Small intestine (tissue), 7 donors: Measurements from ENCODE around the gene ZC3H7A. TPM values are rescaled to one million over a fixed set of nuclear protein-coding genes. Genes with fewer than 3 reads are reported as not detected.
"Not testable (repeated sequence)": the region's sequence is repeated elsewhere in the genome, so short reads cannot be mapped to it uniquely, and the experiment has no call there.

ENCODE experiments used
- DNase-seq, 2 donors: peaks; one replicate each; pipeline versions ENCODE4 v3.0.0 to v3.0.0-alpha.2; 2013
- FAIRE-seq: peaks from 2 replicates; lab custom pipeline; 2012; peaks lifted over from hg19 to GRCh38; lab: Jason Lieb, UNC
- H3K27ac ChIP-seq, 3 donors: one replicate each; pipeline ENCODE4 v1.5.1; 2013; ENCODE audit warnings: low read length in 2 of 3, mild to moderate bottlenecking in 2 of 3, control low read depth in 1 of 3, inconsistent platforms in 1 of 3, low read depth in 1 of 3, moderate library complexity in 1 of 3
- H3K27me3 ChIP-seq, 3 donors: one replicate each; pipeline ENCODE4 v1.6.1; 2013; ENCODE audit warnings: low read length in 3 of 3, inconsistent platforms in 1 of 3; ENCODE audit not compliant: control insufficient read depth in 3 of 3, insufficient read depth in 3 of 3
- H3K36me3 ChIP-seq, 3 donors: one replicate each; pipeline ENCODE4 v1.6.1; 2013; ENCODE audit warnings: low read length in 3 of 3, inconsistent platforms in 1 of 3, low read depth in 1 of 3, mild to moderate bottlenecking in 1 of 3, moderate library complexity in 1 of 3; ENCODE audit not compliant: control insufficient read depth in 3 of 3, insufficient read depth in 2 of 3
- H3K4me1 ChIP-seq, 3 donors: one replicate each; pipeline ENCODE4 v1.6.1; 2013; ENCODE audit warnings: low read length in 2 of 3, inconsistent platforms in 1 of 3, low read depth in 1 of 3, mild to moderate bottlenecking in 1 of 3, moderate library complexity in 1 of 3; ENCODE audit not compliant: control insufficient read depth in 3 of 3, insufficient read depth in 2 of 3
- H3K4me3 ChIP-seq, 3 donors: one replicate each; pipeline ENCODE4 v1.5.1; 2013; ENCODE audit warnings: low read length in 3 of 3, control low read depth in 1 of 3, inconsistent platforms in 1 of 3, low read depth in 1 of 3, mild to moderate bottlenecking in 1 of 3, moderate library complexity in 1 of 3
- H3K9me3 ChIP-seq, 2 donors: one replicate each; pipeline ENCODE4 v1.6.1; 2013; ENCODE audit warnings: low read depth in 1 of 2, low read length in 1 of 2; ENCODE audit not compliant: control insufficient read depth in 2 of 2, insufficient read depth in 1 of 2
- WGBS, 3 donors: extraction: QIAGEN DNeasy Blood & Tissue Kit; methylation state at CpG; one replicate each; pipeline ENCODE4 v1.1.7; 2013; 5-methylcytosine and 5-hydroxymethylcytosine counted together
- polyA plus RNA-seq, 4 donors: library from polyadenylated mRNA; stranded (reverse) in 3 of 4; unstranded in 1 of 4; fragments of 200-250 nt in 3 of 4; fragments of 120-200 nt in 1 of 4; gene quantifications; one replicate each; pipeline versions ENCODE4 v1.2.1 to v1.2.3, GENCODE V29; 2013
- donor health status: healthy with polysubstance abuse.
- donor health status: control.
- donor health status: control.
- donor health status: Bipolar disorder and iron deficiency.
- donor health status: healthy.

ZC3H7A gene
- polyA plus RNA-seq, 4 donors, result 21.2 to 51.7 (median 36.9) TPM

DNA sequence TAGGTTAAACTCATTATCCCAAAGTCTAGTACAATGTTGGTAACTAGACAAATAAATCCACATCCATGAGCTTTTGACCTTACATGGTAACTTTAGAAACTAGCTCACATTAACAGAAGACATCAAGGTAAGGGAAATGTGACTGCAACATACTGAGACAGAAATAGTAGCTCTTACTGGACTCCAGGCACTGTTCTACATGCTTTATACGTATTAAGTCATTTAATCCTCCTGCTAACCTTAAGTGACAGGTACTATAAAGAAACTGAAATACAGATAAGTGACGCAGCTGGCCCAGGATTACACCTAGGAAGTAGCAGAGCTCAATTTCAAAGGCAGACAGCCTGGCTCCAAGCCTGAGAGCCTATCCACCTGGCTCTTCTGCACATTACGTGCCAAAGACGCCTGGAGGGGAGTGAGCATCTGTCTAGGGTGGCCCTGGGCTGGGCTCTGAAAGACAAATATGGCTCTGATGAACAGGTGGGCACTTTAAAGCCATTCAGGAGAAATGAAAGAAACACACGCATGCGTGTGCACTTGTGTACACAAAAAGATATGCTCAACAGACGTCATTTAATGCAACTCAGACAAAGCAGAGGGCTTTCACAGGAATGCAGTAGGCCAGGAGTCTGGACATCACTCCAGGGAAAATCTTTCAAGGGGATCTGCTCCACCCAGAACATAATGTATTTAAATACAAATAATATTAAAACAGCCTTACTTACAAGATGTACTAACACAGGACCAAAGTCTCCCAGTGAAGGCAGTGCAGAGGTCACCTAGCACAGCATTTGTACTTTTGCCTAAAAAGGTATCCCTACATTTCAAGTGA is 4.4 kb downstream of the ZC3H7A start:
- peaks cover 7 to 39% (median 25%) of the 10 kb centered on the region in 3 donors for H3K4me1 ChIP-seq
- no peak overlapping the region for H3K4me3 ChIP-seq
- no peaks in the 10 kb centered on the region for H3K27me3 ChIP-seq
- DNase-seq (peak; percentile 83 to 92), FAIRE-seq (no peak)
- H3K36me3 ChIP-seq, result peaks cover 0 to 18% (median 3%) of the 10 kb centered on the region in 3 donors
- no peaks in the 10 kb centered on the region for H3K9me3 ChIP-seq
- peak overlapping the region; percentile 70 to 81 (median 71) for H3K27ac ChIP-seq
- 15 to 56% (median 26%) methylated on average over 7 of the region's 7 CpGs for WGBS, 3 donors

DNA sequence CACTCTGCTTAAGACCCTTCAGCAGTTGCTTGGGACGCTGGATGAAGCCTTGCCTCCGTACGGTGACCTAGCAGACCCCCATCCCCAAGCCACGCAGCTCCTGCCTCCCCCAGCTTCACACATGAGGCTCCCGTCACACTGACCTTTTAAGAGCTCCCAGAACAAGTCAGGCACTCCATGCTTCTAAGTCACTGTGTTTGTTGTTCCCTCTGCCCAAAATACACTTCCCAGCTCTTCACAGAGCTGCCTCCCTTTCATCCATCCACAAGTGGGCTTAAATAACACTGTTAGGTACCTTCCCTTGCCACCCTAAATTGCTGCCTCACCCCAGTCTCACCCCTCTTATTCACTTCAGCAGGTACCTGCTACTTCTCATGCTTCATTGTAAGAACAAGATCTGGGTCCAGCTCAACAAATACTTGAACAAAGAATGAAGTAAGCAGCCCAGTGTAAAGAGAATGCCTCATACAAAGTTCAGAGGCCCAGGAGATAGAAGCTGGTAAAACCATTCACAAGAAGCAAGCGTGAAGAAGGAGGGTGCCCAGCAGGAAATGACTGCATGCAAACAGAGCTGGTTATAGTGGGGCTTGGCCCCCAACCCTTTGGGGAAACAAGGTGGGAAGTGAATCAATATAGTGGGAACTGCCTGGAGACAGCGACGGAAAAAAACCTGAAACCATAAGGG is 5.8 kb downstream of the ZC3H7A start:
- peak in 1 of 2 donors; percentile 46 for DNase-seq
- no peaks in the 10 kb centered on the region for H3K27me3 ChIP-seq
- 76 to 80% (median 79%) methylated on average over 8 of the region's 8 CpGs for WGBS, 3 donors
- peak overlapping the region in 2 of 3 donors; percentile 23 to 71 for H3K27ac ChIP-seq
- H3K36me3 ChIP-seq, result peaks cover 0 to 18% (median 3%) of the 10 kb centered on the region in 3 donors
- no peak for FAIRE-seq
- H3K9me3 ChIP-seq, result no peaks in the 10 kb centered on the region
- H3K4me3 ChIP-seq, result no peak overlapping the region
- H3K4me1 ChIP-seq, result peaks cover 7 to 39% (median 29%) of the 10 kb centered on the region in 3 donors

DNA sequence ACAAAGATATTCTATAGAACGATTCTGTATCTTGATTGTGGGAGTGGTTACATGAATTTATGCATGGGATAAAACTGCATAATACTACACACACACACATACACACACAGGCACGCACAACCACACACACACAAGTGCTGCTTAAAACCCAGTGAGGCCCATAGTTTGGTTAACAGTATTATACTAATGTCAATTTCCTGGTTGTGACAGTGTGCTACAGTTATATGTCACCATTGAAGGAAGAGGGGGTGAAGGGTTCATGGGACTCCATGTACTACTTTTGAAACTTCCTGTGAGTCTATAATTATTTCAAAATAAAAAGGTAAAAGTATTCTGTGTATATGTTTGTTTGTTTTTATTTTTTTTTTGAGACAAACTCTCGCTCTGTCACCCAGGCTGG is 8.1 kb downstream of the ZC3H7A start:
- H3K4me1 ChIP-seq, result peaks cover 9 to 35% (median 31%) of the 10 kb centered on the region in 3 donors
- no peaks in the 10 kb centered on the region for H3K9me3 ChIP-seq
- peaks cover 0 to 11% (median 3%) of the 10 kb centered on the region in 3 donors for H3K36me3 ChIP-seq
- no peak for FAIRE-seq
- peak overlapping the region in 1 of 3 donors; percentile 50 for H3K27ac ChIP-seq
- WGBS, 3 donors, result 79 to 82% (median 82%) methylated on average over 3 of the region's 3 CpGs
- no peak overlapping the region for H3K4me3 ChIP-seq
- DNase-seq, result no peak
- no peaks in the 10 kb centered on the region for H3K27me3 ChIP-seq

DNA sequence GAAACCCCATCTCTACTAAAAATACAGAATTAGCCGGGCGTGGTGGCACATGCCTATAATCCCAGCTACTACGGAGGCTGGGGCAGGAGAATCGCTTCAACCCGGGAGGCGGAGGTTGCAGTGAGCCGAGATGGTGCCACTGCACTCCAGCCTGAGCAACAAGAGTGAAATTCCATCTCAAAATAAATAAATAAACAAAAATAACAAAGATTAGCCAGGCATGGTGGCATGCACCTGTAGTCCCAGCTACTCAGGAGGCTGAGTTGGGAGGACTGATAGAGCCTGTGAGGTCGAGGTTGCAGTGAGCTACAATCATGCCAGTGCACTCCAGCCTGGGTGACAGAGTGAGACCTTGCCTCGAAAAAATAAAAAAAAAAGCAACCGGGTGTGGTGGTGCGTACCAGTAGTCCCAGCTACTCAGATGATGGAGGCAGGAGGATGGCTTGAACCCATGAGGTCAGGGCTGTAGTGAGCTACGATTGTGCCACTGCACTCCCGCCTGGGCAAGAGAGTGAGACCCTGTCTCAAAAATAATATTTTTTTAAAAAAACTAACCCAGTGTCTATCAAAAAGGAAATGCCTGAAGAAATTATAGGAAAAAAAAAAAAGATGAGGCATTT is 12.0 kb downstream of the ZC3H7A start:
- H3K4me3 ChIP-seq, H3K27me3 ChIP-seq, H3K36me3 ChIP-seq, H3K9me3 ChIP-seq, FAIRE-seq, H3K27ac ChIP-seq, DNase-seq: not testable (repeated sequence)
- WGBS, 3 donors, result 82 to 85% (median 85%) methylated on average over 13 of the region's 13 CpGs
- peaks cover 1 to 25% (median 7%) of the 10 kb centered on the region in 3 donors for H3K4me1 ChIP-seq

DNA sequence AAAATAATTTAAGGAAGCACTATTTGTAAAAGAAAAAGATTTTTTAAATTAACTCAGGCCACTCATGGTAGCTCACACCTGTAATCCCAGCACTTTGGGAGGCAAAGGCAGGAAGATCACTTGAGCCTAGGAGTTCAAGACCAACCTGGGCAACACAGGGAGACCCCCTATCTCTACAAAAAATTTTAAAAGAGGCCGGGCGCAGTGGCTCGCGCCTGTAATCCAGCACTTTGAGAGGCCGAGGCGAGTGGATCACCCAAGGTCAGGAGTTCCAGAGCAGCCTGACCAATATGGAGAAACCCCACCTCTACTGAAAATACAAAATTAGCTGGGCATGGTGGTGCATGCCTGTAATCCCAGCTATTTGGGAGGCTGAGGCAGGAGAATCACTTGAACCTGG is 12.7 kb downstream of the ZC3H7A start:
- peak overlapping the region in 1 of 3 donors; percentile 54 for H3K27ac ChIP-seq
- WGBS, 3 donors, result 94 to 96% (median 95%) methylated on average over 6 of the region's 6 CpGs
- peaks cover 1 to 25% (median 7%) of the 10 kb centered on the region in 3 donors for H3K4me1 ChIP-seq
- not testable (repeated sequence) for H3K4me3 ChIP-seq, H3K9me3 ChIP-seq, H3K36me3 ChIP-seq, H3K27me3 ChIP-seq, DNase-seq, FAIRE-seq

DNA sequence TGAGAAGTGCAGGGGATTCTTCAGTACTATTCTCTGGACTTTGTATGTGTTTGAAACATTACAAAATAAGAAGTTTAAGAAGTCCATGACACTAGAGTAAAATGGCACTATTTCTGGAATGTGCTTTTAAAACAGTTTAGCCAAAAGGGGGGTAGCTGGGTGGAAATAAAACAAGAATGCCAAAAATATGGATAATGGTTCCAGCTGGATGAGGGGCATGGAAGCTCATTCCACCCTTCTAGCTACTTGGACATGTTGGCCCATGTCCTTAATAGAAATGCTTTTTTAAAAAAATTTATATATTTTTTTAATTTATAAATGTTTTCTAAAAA is 13.1 kb downstream of the ZC3H7A start:
- Histone ChIP-seq H3K4me3 (no peak overlapping the region), H3K9me3 (no peaks in the 10 kb centered on the region), H3K27ac (peak overlapping the region in 2 of 3 donors; percentile 49 to 94), H3K27me3 (no peaks in the 10 kb centered on the region), H3K4me1 (peaks cover 1 to 25% (median 7%) of the 10 kb centered on the region in 3 donors), H3K36me3 (peaks cover 0 to 9% (median 3%) of the 10 kb centered on the region in 3 donors)
- FAIRE-seq, result no peak
- no peak for DNase-seq

DNA sequence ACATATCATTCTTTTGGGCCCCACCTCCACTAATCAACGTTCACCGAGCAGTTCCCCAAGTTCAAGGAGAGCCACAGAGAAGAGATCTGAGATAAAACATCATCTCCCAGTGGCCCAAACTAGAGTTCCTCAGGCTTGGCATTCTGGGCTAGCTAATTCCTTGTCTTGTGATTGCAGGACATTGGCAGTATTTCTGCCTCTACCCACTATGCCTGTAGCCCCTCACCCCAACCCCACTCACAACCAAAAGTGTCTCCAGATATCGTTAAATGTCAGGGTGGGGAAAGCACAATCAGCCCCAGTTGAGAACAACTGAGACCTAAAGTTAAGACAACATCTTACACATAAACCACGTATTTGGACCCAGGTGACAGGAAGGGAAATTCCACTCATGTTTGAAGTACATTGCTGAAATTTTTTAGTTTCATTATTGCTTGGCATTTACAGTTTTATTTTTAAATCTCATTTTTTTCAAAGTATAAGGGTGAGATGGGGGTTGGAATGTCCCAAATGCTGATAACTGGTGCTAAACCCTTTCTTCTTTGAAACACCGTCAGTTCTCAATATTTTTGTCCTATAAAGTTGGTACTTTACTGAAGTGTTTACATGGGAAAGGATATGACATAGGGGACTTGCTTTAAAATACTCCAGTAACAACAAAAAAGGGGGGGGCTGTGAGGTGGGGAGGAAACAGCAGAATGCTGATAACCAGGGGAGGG is 13.6 kb downstream of the ZC3H7A start:
- Histone ChIP-seq H3K36me3 (peaks cover 0 to 10% (median 3%) of the 10 kb centered on the region in 3 donors), H3K27me3 (no peaks in the 10 kb centered on the region), H3K4me3 (no peak overlapping the region), H3K9me3 (no peaks in the 10 kb centered on the region), H3K27ac (peak overlapping the region; percentile 49 to 94 (median 50)), H3K4me1 (peaks cover 1 to 25% (median 7%) of the 10 kb centered on the region in 3 donors)
- DNase-seq, result no peak
- no peak for FAIRE-seq
- WGBS, 3 donors, result 10 to 12% (median 11%) methylated on average over 5 of the region's 5 CpGs

DNA sequence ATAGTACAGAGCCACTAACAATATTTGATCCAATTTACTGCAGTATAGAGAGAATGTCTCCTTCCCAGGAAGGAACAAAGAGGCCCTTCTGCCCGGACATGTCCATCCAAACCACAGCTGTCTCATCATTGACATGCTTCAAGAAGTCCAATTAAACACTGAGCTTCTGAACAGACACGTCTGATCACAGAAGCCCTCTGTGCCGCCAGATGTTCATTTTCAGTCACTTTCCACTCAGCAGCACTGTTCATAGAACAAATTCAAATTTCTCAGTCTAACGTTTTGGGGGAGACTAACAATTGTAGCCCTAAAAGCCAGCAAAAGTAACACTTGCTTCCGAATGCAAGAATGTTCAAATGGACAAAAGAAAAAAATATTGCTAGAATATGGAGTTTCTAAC is 15.3 kb downstream of the ZC3H7A start:
- WGBS, 3 donors, result 47 to 61% (median 60%) methylated on average over 5 of the region's 5 CpGs
- FAIRE-seq (no peak), DNase-seq (no peak)
- peaks cover 1 to 21% (median 7%) of the 10 kb centered on the region in 3 donors for H3K4me1 ChIP-seq
- peak overlapping the region in 2 of 3 donors; percentile 25 to 94 for H3K27ac ChIP-seq
- no peaks in the 10 kb centered on the region for H3K9me3 ChIP-seq
- no peak overlapping the region for H3K4me3 ChIP-seq
- H3K27me3 ChIP-seq, result no peaks in the 10 kb centered on the region
- H3K36me3 ChIP-seq, result peaks cover 0 to 16% (median 3%) of the 10 kb centered on the region in 3 donors
